Measurements from ENCODE around the gene SSR1. TPM values are rescaled to one million over a fixed set of nuclear protein-coding genes. Genes with fewer than 3 reads are reported as not detected.

Gene SSR1
- total RNA-seq, 1 experiment from 2014 or later: 102 TPM

DNA sequence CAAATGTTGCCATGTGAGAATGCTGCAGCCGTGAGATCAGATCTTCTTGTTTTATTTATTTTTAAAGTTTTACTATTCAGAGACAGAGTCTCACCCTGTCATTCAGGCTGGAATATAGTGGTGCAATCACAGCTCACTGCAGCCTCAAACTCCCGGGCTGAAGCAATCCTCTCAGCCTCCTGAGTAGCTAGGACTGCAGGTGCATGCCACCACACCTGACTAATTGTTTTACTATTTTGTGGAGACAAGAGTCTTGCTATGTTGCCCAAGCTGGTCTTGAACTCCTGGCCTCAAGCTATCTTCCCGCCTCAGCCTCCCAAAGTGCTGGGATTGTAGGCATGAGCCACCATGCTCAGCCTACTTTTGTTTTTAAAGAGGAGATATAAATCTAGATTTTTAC, 22.5 kb upstream of the SSR1 start:
- Histone ChIP-seq H2BK12ac (ENCODE audit: insufficient read length, low read depth, low read length) (no peak overlapping the region), H3K14ac (ENCODE audit: insufficient read depth, low read length) (no peak overlapping the region), H2BK15ac (ENCODE audit: low read depth, low read length) (no peak overlapping the region), H2BK20ac (ENCODE audit: low read depth, low read length, poor library complexity, severe bottlenecking) (no peak overlapping the region), H4K8ac (replicated peaks; ENCODE audit: insufficient read length, low read depth, low read length) (no peak overlapping the region), H2BK120ac (ENCODE audit: low read depth, low read length, poor library complexity, severe bottlenecking) (no peak overlapping the region), H2BK5ac (ENCODE audit: insufficient read length, low read length) (no peak overlapping the region), H2AK5ac (ENCODE audit: insufficient read length, low read length) (no peak overlapping the region), H3K18ac (ENCODE audit: insufficient read length, low read depth, low read length) (no peak overlapping the region), H3K27me3 (ENCODE audit: insufficient read depth, low read length) (no peaks in the 10 kb centered on the region), H3K4me2 (ENCODE audit: insufficient read depth, insufficient read length, low read length) (no peak overlapping the region), H3K79me2 (ENCODE audit: insufficient read depth, low read length) (no peaks in the 10 kb centered on the region), H3K4me1 (ENCODE audit: insufficient read depth, low read length) (no peaks in the 10 kb centered on the region), H4K5ac (ENCODE audit: insufficient read length, low read depth, low read length) (no peak overlapping the region), H3K27ac (ENCODE audit: insufficient read length, low read depth, low read length) (no peak overlapping the region), H2AFZ (ENCODE audit: low read length) (no peak overlapping the region), H3T11ph (ENCODE audit: low read length) (no peak overlapping the region), H3K56ac (ENCODE audit: insufficient read length, low read depth, low read length) (no peak overlapping the region), H3K9ac (ENCODE audit: extremely low read depth, insufficient read length, low read length) (no peak overlapping the region), H3K79me1 (ENCODE audit: insufficient read depth, low read depth, low read length, poor library complexity, severe bottlenecking) (no peaks in the 10 kb centered on the region), H3K9me3 (ENCODE audit: control insufficient read depth, low read depth, low read length) (no peaks in the 10 kb centered on the region), H4K91ac (ENCODE audit: insufficient read length, low read depth, low read length) (no peak overlapping the region), H3K4ac (ENCODE audit: low read depth, low read length) (no peak overlapping the region), H3K23me2 (ENCODE audit: insufficient read length, low read depth, low read length, poor library complexity, severe bottlenecking) (no peaks in the 10 kb centered on the region), H3K23ac (ENCODE audit: insufficient read length, low read depth, low read length) (no peak overlapping the region), H4K20me1 (ENCODE audit: control insufficient read depth, insufficient read depth, insufficient read length) (no peaks in the 10 kb centered on the region)
- H3K36me3 Mint-ChIP-seq (ENCODE audit: insufficient read depth in 1 of 3, low read depth in 3 of 3): no peaks in the 10 kb centered on the region
- H3K27ac Mint-ChIP-seq: no peak overlapping the region
- H3K9me3 Mint-ChIP-seq: no peaks in the 10 kb centered on the region; a peak in 1 of 5 replicates
- TF ChIP-seq, protein P1, sequence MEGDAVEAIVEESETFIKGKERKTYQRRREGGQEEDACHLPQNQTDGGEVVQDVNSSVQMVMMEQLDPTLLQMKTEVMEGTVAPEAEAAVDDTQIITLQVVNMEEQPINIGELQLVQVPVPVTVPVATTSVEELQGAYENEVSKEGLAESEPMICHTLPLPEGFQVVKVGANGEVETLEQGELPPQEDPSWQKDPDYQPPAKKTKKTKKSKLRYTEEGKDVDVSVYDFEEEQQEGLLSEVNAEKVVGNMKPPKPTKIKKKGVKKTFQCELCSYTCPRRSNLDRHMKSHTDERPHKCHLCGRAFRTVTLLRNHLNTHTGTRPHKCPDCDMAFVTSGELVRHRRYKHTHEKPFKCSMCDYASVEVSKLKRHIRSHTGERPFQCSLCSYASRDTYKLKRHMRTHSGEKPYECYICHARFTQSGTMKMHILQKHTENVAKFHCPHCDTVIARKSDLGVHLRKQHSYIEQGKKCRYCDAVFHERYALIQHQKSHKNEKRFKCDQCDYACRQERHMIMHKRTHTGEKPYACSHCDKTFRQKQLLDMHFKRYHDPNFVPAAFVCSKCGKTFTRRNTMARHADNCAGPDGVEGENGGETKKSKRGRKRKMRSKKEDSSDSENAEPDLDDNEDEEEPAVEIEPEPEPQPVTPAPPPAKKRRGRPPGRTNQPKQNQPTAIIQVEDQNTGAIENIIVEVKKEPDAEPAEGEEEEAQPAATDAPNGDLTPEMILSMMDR (conservative IDR thresholded peaks at IDR 0.05): no peak
- peaks cover 4 to 6% of the 10 kb centered on the region in 2 experiments; a peak in 3 of 4 replicates for H3K4me1 Mint-ChIP-seq
- no peak for DNase-seq
- WGBS (ENCODE audit: extremely low coverage, insufficient read length, low lambda C conversion rate): no CpG with 5 or more reads among the region's 3 CpGs
- no peaks in the 10 kb centered on the region for H3K27me3 Mint-ChIP-seq (ENCODE audit: low read depth)
- no peak overlapping the region for H3K4me3 Mint-ChIP-seq

Data from H9 (cell line).